Ascending aorta (tissue), 2 donors: Measurements from ENCODE around the gene LRIG1. TPM values are rescaled to one million over a fixed set of nuclear protein-coding genes. Genes with fewer than 3 reads are reported as not detected.

Source experiments
- DNase-seq, 2 donors: peaks; one replicate each; pipeline ENCODE4 v3.0.0-alpha.2; 2019; ENCODE audit warnings: low spot score in 2 of 2
- H3K27ac ChIP-seq, 2 donors: fragments of 200-600 bp; sonication (generic); one replicate each; pipeline ENCODE4 v1.5.1; 2016 to 2017; ENCODE audit warnings: mild to moderate bottlenecking in 1 of 2
- H3K27me3 ChIP-seq: fragments of 200-600 bp; sonication (generic); one replicate; pipeline ENCODE4 v1.5.1; 2017
- H3K36me3 ChIP-seq, 2 donors: fragments of 200-600 bp; sonication (generic); one replicate each; pipeline ENCODE4 v1.5.1; 2016
- H3K4me1 ChIP-seq, 2 donors: fragments of 200-600 bp; sonication (generic); one replicate each; pipeline ENCODE4 v1.5.1; 2016 to 2017; ENCODE audit warnings: mild to moderate bottlenecking in 1 of 2
- H3K4me3 ChIP-seq, 2 donors: fragments of 200-600 bp; sonication (generic); one replicate each; pipeline ENCODE4 v1.5.1; 2016 to 2017; ENCODE audit warnings: mild to moderate bottlenecking in 1 of 2
- H3K9me3 ChIP-seq, 2 donors: fragments of 200-600 bp; sonication (generic); one replicate each; pipeline ENCODE4 v1.5.1; 2016
- intact Hi-C: fragments of 100-400 bp; cut with DNase I; formaldehyde crosslinking; loops from one replicate; pipeline ENCODE4 v1.15.1; 2023
- total RNA-seq: library from RNA; depleted of rRNA; stranded (reverse); fragments of >200 nt; gene quantifications from one replicate; pipeline ENCODE4 v1.1.0, GENCODE V29; 2016
- TF ChIP-seq, protein P1 (sequence below), 3 experiments: fragments of 200-600 bp in 2 of 3; fragments of 450-650 bp in 1 of 3; sonication (generic) in 2 of 3; IDR thresholded peaks; one replicate each; pipeline ENCODE4 v1.5.1; 2016 to 2019; ENCODE audit warnings: antibody characterized with exemption in 3 of 3, mild to moderate bottlenecking in 1 of 3, moderate library complexity in 1 of 3

Gene LRIG1
- total RNA-seq, 1 donor from 2014 or later = 62.3 TPM

DNA sequence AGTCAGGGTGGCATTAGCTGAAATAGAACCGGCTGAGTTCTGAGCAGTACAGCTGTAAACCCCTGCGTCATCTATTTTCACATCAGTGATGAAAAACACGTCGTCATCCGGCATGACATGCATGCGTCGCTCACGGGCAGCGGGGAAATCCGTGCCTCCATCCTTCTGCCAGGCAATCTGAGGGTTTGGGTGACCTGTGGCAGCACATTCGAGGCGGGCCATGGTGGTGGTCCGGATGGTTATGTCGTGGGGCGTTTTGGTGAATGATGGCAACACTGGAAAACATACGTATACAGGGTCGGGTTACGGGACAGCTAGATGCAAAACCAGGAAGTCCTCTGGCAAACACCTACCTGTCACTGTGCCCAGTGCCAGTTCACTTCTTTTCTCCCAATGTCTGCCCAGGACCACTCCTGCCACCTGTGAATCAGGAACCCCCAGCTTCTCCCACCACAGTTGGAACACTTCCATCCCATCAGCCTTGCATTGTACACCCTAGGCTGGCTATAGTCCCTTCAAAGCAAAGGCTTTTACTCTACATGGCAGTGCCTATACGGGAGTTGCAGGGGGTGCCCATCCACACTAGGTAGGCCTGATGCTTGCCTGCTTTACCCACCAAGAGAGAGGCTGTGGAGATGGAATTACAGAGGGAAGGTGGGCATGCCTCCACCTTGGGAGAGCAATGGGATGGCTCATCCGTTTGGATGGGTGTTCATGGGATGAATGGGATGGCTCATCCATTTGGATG, 116.7 kb downstream of the LRIG1 start:
- DNase-seq = no peak
- H3K36me3 ChIP-seq = peaks cover 74 to 84% of the 10 kb centered on the region in 2 donors
- TF ChIP-seq, protein P1, sequence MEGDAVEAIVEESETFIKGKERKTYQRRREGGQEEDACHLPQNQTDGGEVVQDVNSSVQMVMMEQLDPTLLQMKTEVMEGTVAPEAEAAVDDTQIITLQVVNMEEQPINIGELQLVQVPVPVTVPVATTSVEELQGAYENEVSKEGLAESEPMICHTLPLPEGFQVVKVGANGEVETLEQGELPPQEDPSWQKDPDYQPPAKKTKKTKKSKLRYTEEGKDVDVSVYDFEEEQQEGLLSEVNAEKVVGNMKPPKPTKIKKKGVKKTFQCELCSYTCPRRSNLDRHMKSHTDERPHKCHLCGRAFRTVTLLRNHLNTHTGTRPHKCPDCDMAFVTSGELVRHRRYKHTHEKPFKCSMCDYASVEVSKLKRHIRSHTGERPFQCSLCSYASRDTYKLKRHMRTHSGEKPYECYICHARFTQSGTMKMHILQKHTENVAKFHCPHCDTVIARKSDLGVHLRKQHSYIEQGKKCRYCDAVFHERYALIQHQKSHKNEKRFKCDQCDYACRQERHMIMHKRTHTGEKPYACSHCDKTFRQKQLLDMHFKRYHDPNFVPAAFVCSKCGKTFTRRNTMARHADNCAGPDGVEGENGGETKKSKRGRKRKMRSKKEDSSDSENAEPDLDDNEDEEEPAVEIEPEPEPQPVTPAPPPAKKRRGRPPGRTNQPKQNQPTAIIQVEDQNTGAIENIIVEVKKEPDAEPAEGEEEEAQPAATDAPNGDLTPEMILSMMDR (IDR thresholded peaks at IDR 0.05) = no peak
- no peaks in the 10 kb centered on the region for H3K4me1 ChIP-seq
- intact Hi-C loops = no loop called here
- no peak overlapping the region for H3K4me3 ChIP-seq
- no peak overlapping the region for H3K27ac ChIP-seq
- no peaks in the 10 kb centered on the region for H3K27me3 ChIP-seq
- no peaks in the 10 kb centered on the region for H3K9me3 ChIP-seq

- H3K9me3 ChIP-seq = no peaks in the 10 kb centered on the region
- no peaks in the 10 kb centered on the region for H3K4me1 ChIP-seq
- TF ChIP-seq, protein P1 (IDR thresholded peaks at IDR 0.05) = no peak
- no peak overlapping the region for H3K4me3 ChIP-seq
- no peak overlapping the region for H3K27ac ChIP-seq
- H3K27me3 ChIP-seq = no peaks in the 10 kb centered on the region
- DNase-seq = no peak
- peaks cover 85 to 90% of the 10 kb centered on the region in 2 donors for H3K36me3 ChIP-seq
- intact Hi-C loops = no loop called here
Measured at GRCh38 chr3:66383023-66383422, 117.8 kb downstream of the LRIG1 start.

- H3K36me3 ChIP-seq = peaks cover 91 to 97% of the 10 kb centered on the region in 2 donors
Measured at GRCh38 chr3:66382142-66382541, 118.7 kb downstream of the LRIG1 start.

DNA sequence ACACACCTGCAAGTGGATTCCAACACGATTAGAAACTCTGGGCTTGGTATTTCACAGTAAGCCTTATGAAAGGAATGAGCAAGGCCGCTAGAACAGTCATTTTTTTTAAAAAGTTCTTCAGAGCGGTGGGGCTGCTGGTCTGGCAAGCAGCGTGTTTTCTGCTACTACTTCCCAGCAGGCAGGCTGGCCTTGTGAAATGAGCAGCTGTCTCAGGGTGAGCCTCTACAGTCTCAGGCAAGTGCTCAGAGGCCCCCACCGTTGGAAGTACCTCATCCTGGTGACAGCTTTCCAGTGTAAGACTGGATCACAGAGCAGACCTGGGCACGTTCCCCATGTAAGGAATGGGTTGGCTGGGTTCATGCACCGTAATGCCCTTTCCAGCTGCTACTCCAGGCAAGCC, 119.2 kb downstream of the LRIG1 start:
- no peak for DNase-seq
- TF ChIP-seq, protein P1 (IDR thresholded peaks at IDR 0.05) = no peak
- H3K4me3 ChIP-seq = no peak overlapping the region
- H3K4me1 ChIP-seq = peaks cover 0 to 5% of the 10 kb centered on the region in 2 donors
- no peaks in the 10 kb centered on the region for H3K27me3 ChIP-seq
- intact Hi-C loops = no loop called here
- no peak overlapping the region for H3K27ac ChIP-seq
- H3K9me3 ChIP-seq = no peaks in the 10 kb centered on the region
- peaks cover 95 to 98% of the 10 kb centered on the region in 2 donors for H3K36me3 ChIP-seq

More at GRCh38 chr3:66382142-66382541, 118.7 kb downstream of the LRIG1 start:
- H3K4me3 ChIP-seq = no peak overlapping the region
- H3K27ac ChIP-seq = no peak overlapping the region
- H3K4me1 ChIP-seq = peaks cover 0 to 1% of the 10 kb centered on the region in 2 donors
- H3K27me3 ChIP-seq = no peaks in the 10 kb centered on the region
- intact Hi-C loops = no loop called here
- DNase-seq = no peak
- TF ChIP-seq, protein P1 (IDR thresholded peaks at IDR 0.05) = no peak
- H3K9me3 ChIP-seq = no peaks in the 10 kb centered on the region

GRCh38 chr3:66380200-66380932, 120.5 kb downstream of the LRIG1 start:
- no peak for DNase-seq
- intact Hi-C loops = no loop called here
- Histone ChIP-seq H3K9me3 (no peaks in the 10 kb centered on the region), H3K27me3 (no peaks in the 10 kb centered on the region), H3K4me3 (no peak overlapping the region), H3K27ac (no peak overlapping the region), H3K4me1 (peaks cover 0 to 5% of the 10 kb centered on the region in 2 donors), H3K36me3 (peaks cover 85 to 86% of the 10 kb centered on the region in 2 donors)
- TF ChIP-seq, protein P1 (IDR thresholded peaks at IDR 0.05) = no peak
